Cerebellar nuclear complex (tissue), 1 donor: ENCODE data around the gene RCSD1.

Experiments used
- DNase-seq, 2 experiments: peaks; one replicate each; lab custom pipeline; 2025; lab: John Stamatoyannopoulos, UW

The RCSD1 gene

GRCh38 chr1:167666416-167666815, 36.4 kb downstream of the RCSD1 start:
- DNase-seq, result no peak

- DNase-seq, result no peak
Measured at GRCh38 chr1:167667536-167667935, 37.5 kb downstream of the RCSD1 start.

- no peak for DNase-seq
Measured at GRCh38 chr1:167668108-167668507, 38.1 kb downstream of the RCSD1 start.

GRCh38 chr1:167669209-167670124, 39.4 kb downstream of the RCSD1 start:
- DNase-seq, result no peak

GRCh38 chr1:167670563-167670962, 40.5 kb downstream of the RCSD1 start:
- DNase-seq, result no peak

GRCh38 chr1:167671727-167672511, 41.9 kb downstream of the RCSD1 start:
- no peak for DNase-seq

GRCh38 chr1:167672831-167673230, 42.8 kb downstream of the RCSD1 start:
- no peak for DNase-seq

GRCh38 chr1:167673265-167673664, 43.2 kb downstream of the RCSD1 start:
- no peak for DNase-seq

- DNase-seq, result no peak
Measured at GRCh38 chr1:167674156-167674555, 44.1 kb downstream of the RCSD1 start.

GRCh38 chr1:167675440-167675839, 45.4 kb downstream of the RCSD1 start:
- DNase-seq, result no peak

GRCh38 chr1:167676205-167676915, 46.3 kb downstream of the RCSD1 start:
- DNase-seq, result no peak

GRCh38 chr1:167676916-167677848, 47.1 kb downstream of the RCSD1 start:
- DNase-seq, result no peak

GRCh38 chr1:167678422-167678821, 48.4 kb downstream of the RCSD1 start:
- DNase-seq, result no peak

- DNase-seq, result no peak
Measured at GRCh38 chr1:167678838-167679237, 48.8 kb downstream of the RCSD1 start.

GRCh38 chr1:167679714-167680113, 49.7 kb downstream of the RCSD1 start:
- DNase-seq, result no peak

GRCh38 chr1:167681024-167681423, 51.0 kb downstream of the RCSD1 start:
- no peak for DNase-seq

GRCh38 chr1:167681451-167682098, 51.5 kb downstream of the RCSD1 start:
- DNase-seq, result no peak

GRCh38 chr1:167683226-167683625, 53.2 kb downstream of the RCSD1 start:
- DNase-seq, result no peak

- DNase-seq, result peak in 1 of 2 experiments; percentile 74
Measured at GRCh38 chr1:167683641-167684502, 53.8 kb downstream of the RCSD1 start.

- no peak for DNase-seq
Measured at GRCh38 chr1:167685844-167686243, 55.8 kb downstream of the RCSD1 start.
